Measurements from ENCODE around the gene SERBP1. TPM values are rescaled to one million over a fixed set of nuclear protein-coding genes. Genes with fewer than 3 reads are reported as not detected.

Gene SERBP1
- total RNA-seq, 1 donor: 162 TPM

DNA sequence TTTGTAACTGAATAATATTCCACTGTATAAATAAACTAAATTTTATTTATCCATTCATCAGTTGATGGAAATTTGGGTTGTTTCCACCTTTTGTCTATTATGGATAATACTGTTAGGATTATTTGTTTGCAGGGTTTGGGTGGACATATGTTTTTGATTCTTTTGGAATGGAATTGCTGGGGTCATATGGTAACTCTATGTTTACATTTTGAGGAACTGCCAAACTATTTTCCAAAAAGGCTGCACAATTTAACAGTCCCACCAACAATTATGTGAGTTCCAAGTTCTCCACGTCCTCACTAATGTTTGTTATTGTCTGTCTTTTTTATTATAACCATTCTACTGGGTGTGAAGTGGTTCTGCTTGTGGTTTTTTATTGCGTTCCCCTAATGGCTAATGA, 4.3 kb upstream of the SERBP1 start:
- H3K4me3 ChIP-seq (ENCODE audit: low read depth, low read length): no peak overlapping the region
- DNase-seq (ENCODE audit: low read depth): peak; percentile 51
- TF ChIP-seq, protein P1, sequence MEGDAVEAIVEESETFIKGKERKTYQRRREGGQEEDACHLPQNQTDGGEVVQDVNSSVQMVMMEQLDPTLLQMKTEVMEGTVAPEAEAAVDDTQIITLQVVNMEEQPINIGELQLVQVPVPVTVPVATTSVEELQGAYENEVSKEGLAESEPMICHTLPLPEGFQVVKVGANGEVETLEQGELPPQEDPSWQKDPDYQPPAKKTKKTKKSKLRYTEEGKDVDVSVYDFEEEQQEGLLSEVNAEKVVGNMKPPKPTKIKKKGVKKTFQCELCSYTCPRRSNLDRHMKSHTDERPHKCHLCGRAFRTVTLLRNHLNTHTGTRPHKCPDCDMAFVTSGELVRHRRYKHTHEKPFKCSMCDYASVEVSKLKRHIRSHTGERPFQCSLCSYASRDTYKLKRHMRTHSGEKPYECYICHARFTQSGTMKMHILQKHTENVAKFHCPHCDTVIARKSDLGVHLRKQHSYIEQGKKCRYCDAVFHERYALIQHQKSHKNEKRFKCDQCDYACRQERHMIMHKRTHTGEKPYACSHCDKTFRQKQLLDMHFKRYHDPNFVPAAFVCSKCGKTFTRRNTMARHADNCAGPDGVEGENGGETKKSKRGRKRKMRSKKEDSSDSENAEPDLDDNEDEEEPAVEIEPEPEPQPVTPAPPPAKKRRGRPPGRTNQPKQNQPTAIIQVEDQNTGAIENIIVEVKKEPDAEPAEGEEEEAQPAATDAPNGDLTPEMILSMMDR (IDR thresholded peaks at IDR 0.05; ENCODE audit: insufficient read depth, low read depth, low read length): no peak

DNA sequence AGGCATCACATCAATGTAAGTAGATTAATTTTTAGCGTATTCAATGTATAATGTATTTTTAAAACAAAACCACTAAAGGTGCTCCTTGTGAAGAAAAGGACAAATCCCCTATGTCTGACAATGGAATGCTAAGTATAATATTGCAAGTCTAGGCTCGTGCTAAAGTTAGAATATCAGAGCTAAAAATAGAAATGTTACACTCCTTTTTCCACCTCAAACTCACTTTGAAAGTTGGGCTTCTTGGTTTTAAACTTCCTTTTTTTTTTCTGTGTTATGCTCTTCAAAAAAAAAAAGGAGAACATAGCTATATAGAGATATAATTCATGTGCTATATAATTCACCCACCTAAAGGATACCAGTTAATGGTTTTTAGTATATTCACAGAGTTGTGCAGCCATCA, 3.6 kb upstream of the SERBP1 start:
- no peak overlapping the region for H3K4me3 ChIP-seq (ENCODE audit: low read depth, low read length)
- DNase-seq (ENCODE audit: low read depth): no peak
- TF ChIP-seq, protein P1 (IDR thresholded peaks at IDR 0.05; ENCODE audit: insufficient read depth, low read depth, low read length): no peak

DNA sequence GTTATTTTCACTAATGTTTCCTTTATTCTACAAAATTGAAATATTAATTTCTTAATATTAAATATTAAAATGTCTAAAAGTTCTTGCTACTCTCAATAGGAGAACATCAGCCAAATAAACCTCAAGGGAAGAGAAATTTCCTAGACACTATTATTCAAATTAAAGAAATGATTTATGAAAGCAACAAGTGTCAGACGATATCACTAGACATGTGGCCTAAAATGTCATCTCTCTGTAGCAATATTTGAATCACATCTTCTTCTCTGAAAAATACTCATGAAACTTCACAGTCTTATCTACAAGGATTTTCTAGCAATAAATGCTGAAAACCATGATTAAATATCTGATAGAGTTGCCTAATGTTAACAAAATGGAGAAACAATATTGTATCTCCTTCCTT, 2.5 kb upstream of the SERBP1 start:
- H3K4me3 ChIP-seq (ENCODE audit: low read depth, low read length): no peak overlapping the region
- TF ChIP-seq, protein P1 (IDR thresholded peaks at IDR 0.05; ENCODE audit: insufficient read depth, low read depth, low read length): no peak
- DNase-seq (ENCODE audit: low read depth): no peak

DNA sequence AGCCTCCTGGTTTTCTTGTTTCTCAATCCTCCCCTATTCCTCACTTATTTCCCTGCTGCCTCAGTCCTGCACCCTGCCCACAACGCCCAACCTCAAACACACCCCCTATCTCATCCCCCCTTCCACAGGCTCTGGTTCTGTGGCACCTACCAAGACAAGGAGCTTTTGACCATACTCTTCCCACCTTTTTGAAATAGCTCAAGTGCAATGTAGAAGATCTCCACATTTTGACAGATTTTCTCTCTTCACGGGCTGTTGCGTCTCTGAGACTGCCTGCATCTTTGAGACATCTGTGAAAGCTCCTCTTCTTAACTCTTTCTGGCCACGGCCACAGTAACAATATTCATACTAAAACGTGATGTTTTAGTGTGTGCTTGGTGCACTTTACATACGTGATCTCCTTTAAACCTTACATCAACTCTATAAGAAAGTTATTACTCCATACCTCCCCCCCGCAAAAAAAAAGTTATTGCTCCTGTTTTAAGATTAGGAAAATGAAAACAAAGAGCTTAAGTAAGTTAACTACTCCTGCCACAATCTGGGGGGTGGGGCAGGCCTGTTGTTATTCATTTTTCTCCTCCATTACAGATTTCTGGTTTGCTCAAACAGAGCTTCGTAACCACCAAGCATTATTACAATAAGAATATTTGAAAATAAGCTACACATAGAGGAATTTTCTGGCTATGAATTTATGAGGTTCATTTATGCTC, 1.8 kb upstream of the SERBP1 start:
- TF ChIP-seq, protein P1 (IDR thresholded peaks at IDR 0.05; ENCODE audit: insufficient read depth, low read depth, low read length): no peak
- peak; percentile 23 for DNase-seq (ENCODE audit: low read depth)
- H3K4me3 ChIP-seq (ENCODE audit: low read depth, low read length): peak overlapping the region; percentile 97

DNA sequence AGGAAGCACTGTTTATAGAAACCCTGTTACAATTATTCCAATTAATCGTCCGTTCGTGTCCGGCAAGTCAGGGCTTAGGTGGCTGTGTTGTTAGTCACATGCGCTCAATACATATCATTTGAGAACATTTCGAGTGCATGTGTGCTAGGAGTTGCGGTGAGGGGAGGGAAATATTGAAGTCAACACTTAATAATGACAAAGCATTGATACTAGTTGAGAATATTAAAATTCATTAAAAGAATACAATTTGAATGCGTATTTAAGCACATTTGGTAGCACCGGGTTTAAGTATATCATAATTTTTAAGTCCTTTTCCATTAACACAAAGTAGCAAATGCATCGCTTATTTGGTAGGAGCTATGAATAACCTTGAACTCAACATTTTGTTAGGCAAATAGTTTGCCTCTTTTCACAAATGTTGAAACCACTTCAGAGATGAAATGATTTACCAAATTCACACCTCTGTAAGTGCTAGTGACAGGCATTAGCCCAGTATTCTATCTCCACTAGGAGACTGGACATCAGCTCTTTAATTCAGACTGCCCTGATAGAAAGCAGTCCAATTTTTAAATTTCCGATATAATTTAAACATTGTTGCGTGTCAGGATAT, 1.1 kb upstream of the SERBP1 start:
- TF ChIP-seq, protein P1 (IDR thresholded peaks at IDR 0.05; ENCODE audit: insufficient read depth, low read depth, low read length): no peak
- peak overlapping the region; percentile 97 for H3K4me3 ChIP-seq (ENCODE audit: low read depth, low read length)
- no peak for DNase-seq (ENCODE audit: low read depth)

DNA sequence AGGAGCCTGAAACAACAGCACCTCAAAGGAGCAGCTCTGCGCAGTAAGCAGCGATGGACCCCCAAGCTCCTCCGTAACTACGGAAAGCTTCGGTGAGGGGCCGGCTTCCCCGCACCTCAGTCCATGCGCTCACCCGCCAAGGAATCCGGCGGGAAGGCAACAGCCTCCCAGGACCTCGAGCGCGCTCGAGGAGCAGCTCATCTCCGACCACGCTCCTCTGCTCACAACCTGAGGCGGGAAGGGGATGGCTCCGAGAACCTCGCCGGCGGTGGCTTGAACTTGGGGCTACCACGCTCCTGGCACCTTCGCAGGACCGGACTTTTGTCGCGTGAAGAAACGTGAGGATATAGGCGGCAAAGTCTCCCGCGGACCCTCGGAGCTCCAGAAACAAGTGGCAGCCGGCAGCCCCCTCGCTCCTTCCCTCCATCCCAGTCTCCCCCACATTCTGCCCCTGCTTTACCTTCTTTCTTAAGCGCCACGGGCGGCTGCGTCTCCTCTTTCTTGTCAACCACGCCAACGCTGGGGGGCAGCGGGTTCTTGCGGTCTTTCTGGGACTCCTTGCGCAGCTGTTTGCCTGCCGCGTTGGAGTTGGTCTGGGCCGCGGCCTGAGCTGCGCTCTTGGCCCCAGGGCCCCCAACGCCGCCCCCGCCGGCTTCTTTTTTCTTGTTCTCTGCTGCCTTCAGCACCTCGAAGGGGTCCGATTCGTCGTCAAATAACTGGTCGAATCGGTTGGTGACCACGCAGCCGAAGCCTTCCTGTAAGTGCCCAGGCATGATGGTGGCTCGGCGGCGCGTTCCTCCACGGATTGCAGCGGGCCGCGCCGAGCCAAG, 459 bp downstream of the SERBP1 start:
- TF ChIP-seq, protein P1 (IDR thresholded peaks at IDR 0.05; ENCODE audit: insufficient read depth, low read depth, low read length): no peak
- H3K4me3 ChIP-seq (ENCODE audit: low read depth, low read length): peak overlapping the region; percentile 97
- no peak for DNase-seq (ENCODE audit: low read depth)

All from fibroblast of villous mesenchyme (primary cell).